DND-41 (cell line): ENCODE results near the gene ZNF658.
"Not testable (repeated sequence)": the region's sequence is repeated elsewhere in the genome, so short reads cannot be mapped to it uniquely, and the experiment has no call there.

Experiments used
- EZH2 ChIP-seq: IDR thresholded peaks from 3 replicates; pipeline ENCODE4 v1.6.1; 2012; ENCODE audit warnings: borderline replicate concordance, low read depth, mild to moderate bottlenecking, moderate library complexity, low read length, inconsistent platforms; ENCODE audit not compliant: severe bottlenecking
- TF ChIP-seq, protein P1 (sequence below): IDR thresholded peaks from 2 replicates; pipeline ENCODE4 v1.5.1; 2012; ENCODE audit warnings: borderline replicate concordance, low read length, moderate library complexity, mild to moderate bottlenecking; ENCODE audit not compliant: poor library complexity, severe bottlenecking; ENCODE audit errors: extremely low read depth

DNA sequence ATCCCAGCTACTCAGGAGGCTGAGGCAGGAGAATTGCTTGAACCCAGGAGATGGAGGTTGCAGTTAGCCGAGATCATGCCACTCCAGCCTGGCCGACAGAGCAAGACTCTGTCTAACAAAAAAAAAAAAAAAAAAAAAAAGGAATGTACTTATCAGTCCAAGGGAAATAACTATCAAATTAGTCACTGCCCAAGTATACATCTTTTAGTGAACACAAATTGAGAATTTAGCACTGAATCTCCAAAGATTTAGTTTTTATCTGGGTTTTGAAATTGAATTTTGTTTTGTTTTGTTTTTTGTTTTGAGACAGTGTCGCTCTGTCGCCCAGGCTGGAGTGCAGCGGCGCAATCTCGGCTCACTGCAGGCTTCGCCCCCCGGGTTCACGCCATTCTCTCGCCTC, 52.1 kb downstream of the ZNF658 start:
- TF ChIP-seq, protein P1, sequence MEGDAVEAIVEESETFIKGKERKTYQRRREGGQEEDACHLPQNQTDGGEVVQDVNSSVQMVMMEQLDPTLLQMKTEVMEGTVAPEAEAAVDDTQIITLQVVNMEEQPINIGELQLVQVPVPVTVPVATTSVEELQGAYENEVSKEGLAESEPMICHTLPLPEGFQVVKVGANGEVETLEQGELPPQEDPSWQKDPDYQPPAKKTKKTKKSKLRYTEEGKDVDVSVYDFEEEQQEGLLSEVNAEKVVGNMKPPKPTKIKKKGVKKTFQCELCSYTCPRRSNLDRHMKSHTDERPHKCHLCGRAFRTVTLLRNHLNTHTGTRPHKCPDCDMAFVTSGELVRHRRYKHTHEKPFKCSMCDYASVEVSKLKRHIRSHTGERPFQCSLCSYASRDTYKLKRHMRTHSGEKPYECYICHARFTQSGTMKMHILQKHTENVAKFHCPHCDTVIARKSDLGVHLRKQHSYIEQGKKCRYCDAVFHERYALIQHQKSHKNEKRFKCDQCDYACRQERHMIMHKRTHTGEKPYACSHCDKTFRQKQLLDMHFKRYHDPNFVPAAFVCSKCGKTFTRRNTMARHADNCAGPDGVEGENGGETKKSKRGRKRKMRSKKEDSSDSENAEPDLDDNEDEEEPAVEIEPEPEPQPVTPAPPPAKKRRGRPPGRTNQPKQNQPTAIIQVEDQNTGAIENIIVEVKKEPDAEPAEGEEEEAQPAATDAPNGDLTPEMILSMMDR = not testable (repeated sequence)
- TF ChIP-seq EZH2 = not testable (repeated sequence)
